Measurements from ENCODE around the gene NRSN2.
"Not testable (repeated sequence)": the region's sequence is repeated elsewhere in the genome, so short reads cannot be mapped to it uniquely, and the experiment has no call there.

The NRSN2 gene

GRCh38 chr20:356745-357144, 9.8 kb downstream of the NRSN2 start:
- DNase-seq: no peak

GRCh38 chr20:358891-359555, 12.1 kb downstream of the NRSN2 start:
- DNase-seq: no peak

GRCh38 chr20:361561-361960, 14.7 kb downstream of the NRSN2 start:
- DNase-seq: no peak

- no peak for DNase-seq
These were observed 15.7 kb downstream of the NRSN2 start for GRCh38 chr20:362271-363254.

GRCh38 chr20:363319-364078, 16.6 kb downstream of the NRSN2 start:
- no peak for DNase-seq

- no peak for DNase-seq
These were observed 18.2 kb downstream of the NRSN2 start for GRCh38 chr20:364905-365794.

GRCh38 chr20:366041-366718, 19.3 kb downstream of the NRSN2 start:
- no peak for DNase-seq

GRCh38 chr20:366719-367485, 20.0 kb downstream of the NRSN2 start:
- DNase-seq: no peak

- no peak for DNase-seq
These were observed 20.6 kb downstream of the NRSN2 start for GRCh38 chr20:367486-367887.

- no peak for DNase-seq
These were observed 22.0 kb downstream of the NRSN2 start for GRCh38 chr20:368915-369314.

GRCh38 chr20:370151-370600, 23.3 kb downstream of the NRSN2 start:
- no peak for DNase-seq

- no peak for DNase-seq
These were observed 24.3 kb downstream of the NRSN2 start for GRCh38 chr20:370977-371754.

- no peak for DNase-seq
These were observed 25.0 kb downstream of the NRSN2 start for GRCh38 chr20:371755-372542.

GRCh38 chr20:372543-373082, 25.7 kb downstream of the NRSN2 start:
- not testable (repeated sequence) for DNase-seq

GRCh38 chr20:373171-373890, 26.4 kb downstream of the NRSN2 start:
- DNase-seq: no peak

GRCh38 chr20:375265-375889, 28.5 kb downstream of the NRSN2 start:
- DNase-seq: no peak

- no peak for DNase-seq
These were observed 29.2 kb downstream of the NRSN2 start for GRCh38 chr20:376089-376488.

- no peak for DNase-seq
These were observed 29.8 kb downstream of the NRSN2 start for GRCh38 chr20:376750-377149.
